ENCODE results near the gene ASB15.

DNA sequence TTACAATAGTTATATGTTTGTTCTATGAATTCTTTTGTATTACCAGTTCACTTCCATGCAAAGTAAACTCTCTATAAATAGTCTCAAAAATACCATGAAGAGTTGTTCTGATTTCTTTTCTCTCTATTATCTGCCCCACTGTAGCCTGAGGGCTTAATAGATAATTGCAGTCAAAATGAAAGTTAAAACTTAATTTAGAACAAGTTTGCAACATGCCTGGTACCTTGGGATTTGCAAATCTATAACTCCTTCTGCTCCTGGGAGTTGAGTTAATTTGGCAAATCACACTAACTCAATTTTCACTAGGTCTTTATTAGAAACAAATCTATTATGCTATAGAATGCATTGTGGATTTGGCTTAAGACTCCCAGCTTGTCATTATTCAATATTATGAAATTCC lies 22.2 kb upstream of the ASB15 start:
- no peak for TF ChIP-seq CTCF (IDR thresholded peaks at IDR 0.05)
- no peak for TF ChIP-seq POLR2A (IDR thresholded peaks at IDR 0.05)
